ENCODE data around the gene CRYBA4. TPM values are rescaled to one million over a fixed set of nuclear protein-coding genes. Genes with fewer than 3 reads are reported as not detected.

The CRYBA4 gene
- total and polyA plus RNA-seq, 10 of the 15 experiments (the other 5 are each of a cell fraction or from before 2014, with no cell fraction given): 0.12 to 0.17 TPM; not detected in 8

DNA sequence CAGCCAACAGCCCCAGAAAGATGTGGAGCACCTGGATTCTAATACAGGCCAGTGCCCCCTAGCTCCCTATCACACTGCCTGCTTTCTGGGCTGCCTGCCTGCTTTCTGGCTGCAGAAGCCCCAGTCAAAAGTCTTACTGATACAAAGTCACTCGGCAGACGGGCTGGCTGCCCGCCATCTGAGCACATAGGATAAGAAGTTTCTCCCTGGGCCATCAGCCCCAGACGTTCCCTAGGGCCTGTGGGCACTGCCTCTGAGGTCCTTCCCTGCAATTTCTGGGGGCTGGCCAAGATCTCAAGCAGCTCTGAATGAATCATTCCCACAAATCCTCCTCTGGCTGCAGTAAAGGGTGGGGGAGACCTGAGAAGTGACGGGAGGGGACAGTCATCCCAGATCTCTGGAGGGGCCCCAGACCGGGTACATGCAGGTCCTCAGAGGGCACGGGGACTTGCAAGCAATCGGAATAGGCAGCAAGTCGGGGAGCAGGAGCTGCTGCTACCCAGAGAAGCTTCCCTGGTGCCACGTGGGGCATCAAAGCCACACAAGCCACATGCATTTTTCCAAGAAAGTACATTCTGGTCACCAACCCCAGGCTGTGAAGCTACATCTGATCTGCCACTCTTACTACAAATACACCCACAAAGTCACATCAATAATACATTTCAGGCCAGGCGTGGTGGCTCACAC is 36.5 kb upstream of the CRYBA4 start (continued):
- TF ChIP-seq, protein P1, sequence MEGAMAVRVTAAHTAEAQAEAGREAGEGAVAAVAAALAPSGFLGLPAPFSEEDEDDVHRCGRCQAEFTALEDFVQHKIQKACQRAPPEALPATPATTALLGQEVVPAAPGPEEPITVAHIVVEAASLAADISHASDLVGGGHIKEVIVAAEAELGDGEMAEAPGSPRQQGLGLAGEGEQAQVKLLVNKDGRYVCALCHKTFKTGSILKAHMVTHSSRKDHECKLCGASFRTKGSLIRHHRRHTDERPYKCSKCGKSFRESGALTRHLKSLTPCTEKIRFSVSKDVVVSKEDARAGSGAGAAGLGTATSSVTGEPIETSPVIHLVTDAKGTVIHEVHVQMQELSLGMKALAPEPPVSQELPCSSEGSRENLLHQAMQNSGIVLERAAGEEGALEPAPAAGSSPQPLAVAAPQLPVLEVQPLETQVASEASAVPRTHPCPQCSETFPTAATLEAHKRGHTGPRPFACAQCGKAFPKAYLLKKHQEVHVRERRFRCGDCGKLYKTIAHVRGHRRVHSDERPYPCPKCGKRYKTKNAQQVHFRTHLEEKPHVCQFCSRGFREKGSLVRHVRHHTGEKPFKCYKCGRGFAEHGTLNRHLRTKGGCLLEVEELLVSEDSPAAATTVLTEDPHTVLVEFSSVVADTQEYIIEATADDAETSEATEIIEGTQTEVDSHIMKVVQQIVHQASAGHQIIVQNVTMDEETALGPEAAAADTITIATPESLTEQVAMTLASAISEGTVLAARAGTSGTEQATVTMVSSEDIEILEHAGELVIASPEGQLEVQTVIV (IDR thresholded peaks at IDR 0.05; ENCODE audit: borderline replicate concordance, partially characterized antibody): no peak
- TF ChIP-seq, protein P2, sequence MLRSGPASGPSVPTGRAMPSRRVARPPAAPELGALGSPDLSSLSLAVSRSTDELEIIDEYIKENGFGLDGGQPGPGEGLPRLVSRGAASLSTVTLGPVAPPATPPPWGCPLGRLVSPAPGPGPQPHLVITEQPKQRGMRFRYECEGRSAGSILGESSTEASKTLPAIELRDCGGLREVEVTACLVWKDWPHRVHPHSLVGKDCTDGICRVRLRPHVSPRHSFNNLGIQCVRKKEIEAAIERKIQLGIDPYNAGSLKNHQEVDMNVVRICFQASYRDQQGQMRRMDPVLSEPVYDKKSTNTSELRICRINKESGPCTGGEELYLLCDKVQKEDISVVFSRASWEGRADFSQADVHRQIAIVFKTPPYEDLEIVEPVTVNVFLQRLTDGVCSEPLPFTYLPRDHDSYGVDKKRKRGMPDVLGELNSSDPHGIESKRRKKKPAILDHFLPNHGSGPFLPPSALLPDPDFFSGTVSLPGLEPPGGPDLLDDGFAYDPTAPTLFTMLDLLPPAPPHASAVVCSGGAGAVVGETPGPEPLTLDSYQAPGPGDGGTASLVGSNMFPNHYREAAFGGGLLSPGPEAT (IDR thresholded peaks at IDR 0.05; ENCODE audit: low read depth): no peak
- TF ChIP-seq ZZZ3 (IDR thresholded peaks at IDR 0.05; ENCODE audit: control insufficient read depth, insufficient read length, low read depth) (no peak), RB1 (IDR thresholded peaks at IDR 0.05; ENCODE audit: borderline replicate concordance) (no peak), CHD1 (IDR thresholded peaks at IDR 0.05; ENCODE audit: low read depth, low read length) (no peak), BRCA1 (IDR thresholded peaks at IDR 0.05; ENCODE audit: low read depth, low read length) (no peak), PML (IDR thresholded peaks at IDR 0.05; ENCODE audit: low read length) (no peak), HDAC2 (IDR thresholded peaks at IDR 0.05) (no peak), MYB (IDR thresholded peaks at IDR 0.05; ENCODE audit: borderline replicate concordance, low read depth, low read length) (no peak)
